Dedifferentiated amniotic fluid mesenchymal stem cell (primary cell): Measurements from ENCODE around the gene ALDH16A1.

Experiments
- DNase-seq: peaks from one replicate; pipeline ENCODE4 v3.0.0-alpha.2; 2016; ENCODE audit errors: extremely low spot score

Gene ALDH16A1

GRCh38 chr19:49423071-49423984 lies 29.7 kb upstream of the ALDH16A1 start, which contains the start of gene PTH2:
TSS of gene PTH2 (minus strand) at chr19:49423441. CDS start at chr19:49423339, 102 bp downstream.
- no peak for DNase-seq

- DNase-seq: no peak
Observed at GRCh38 chr19:49423985-49424303, 29.1 kb upstream of the ALDH16A1 start.

- DNase-seq: no peak
Observed at GRCh38 chr19:49425178-49425577, 27.8 kb upstream of the ALDH16A1 start, which contains the start of gene GFY. TSS of gene GFY (plus strand) at chr19:49425388. CDS start at chr19:49426431, 1,043 bp downstream.

- DNase-seq: no peak
Observed at GRCh38 chr19:49425922-49426592, 27.0 kb upstream of the ALDH16A1 start.

GRCh38 chr19:49427339-49427738 lies 25.7 kb upstream of the ALDH16A1 start:
- no peak for DNase-seq

GRCh38 chr19:49427855-49428546 lies 25.0 kb upstream of the ALDH16A1 start:
- DNase-seq: no peak

- no peak for DNase-seq
Observed at GRCh38 chr19:49428547-49429451, 24.2 kb upstream of the ALDH16A1 start.

- no peak for DNase-seq
Observed at GRCh38 chr19:49430172-49430677, 22.8 kb upstream of the ALDH16A1 start.

GRCh38 chr19:49430678-49431329 lies 22.2 kb upstream of the ALDH16A1 start:
- no peak for DNase-seq

GRCh38 chr19:49431330-49431749 lies 21.7 kb upstream of the ALDH16A1 start:
- no peak for DNase-seq

GRCh38 chr19:49432141-49433073 lies 20.6 kb upstream of the ALDH16A1 start:
- no peak for DNase-seq

GRCh38 chr19:49433240-49433901 lies 19.7 kb upstream of the ALDH16A1 start:
- no peak for DNase-seq

- no peak for DNase-seq
Observed at GRCh38 chr19:49434907-49435583, 18.0 kb upstream of the ALDH16A1 start.

GRCh38 chr19:49435670-49436069 lies 17.4 kb upstream of the ALDH16A1 start:
- no peak for DNase-seq

GRCh38 chr19:49436381-49437017 lies 16.5 kb upstream of the ALDH16A1 start:
- no peak for DNase-seq

- DNase-seq: no peak
Observed at GRCh38 chr19:49437231-49437630, 15.8 kb upstream of the ALDH16A1 start.

- DNase-seq: no peak
Observed at GRCh38 chr19:49438261-49438660, 14.8 kb upstream of the ALDH16A1 start.

- no peak for DNase-seq
Observed at GRCh38 chr19:49439836-49440235, 13.2 kb upstream of the ALDH16A1 start.
